ENCODE measurements around the gene ZNF808.
"Not testable (repeated sequence)": the region's sequence is repeated elsewhere in the genome, so short reads cannot be mapped to it uniquely, and the experiment has no call there.

DNA sequence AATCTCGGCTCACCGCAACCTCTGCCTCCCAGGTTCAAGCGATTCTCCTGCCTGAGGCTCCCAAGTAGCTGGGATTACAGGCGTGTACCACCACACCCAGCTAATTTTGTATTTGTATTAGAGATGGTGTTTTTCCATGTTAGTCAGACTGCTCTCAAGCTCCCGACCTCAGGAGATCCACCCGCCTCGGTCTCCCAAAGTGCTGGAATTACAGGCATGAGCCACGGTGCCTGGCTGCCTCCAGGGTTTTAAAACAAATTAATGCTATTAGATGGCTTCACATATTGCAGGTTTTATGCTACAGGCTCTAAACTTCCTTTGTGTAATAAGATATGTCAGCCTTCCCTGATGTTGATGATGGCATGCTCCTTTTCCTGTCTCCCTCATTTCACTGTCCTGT is 34.1 kb downstream of the ZNF808 start:
- not testable (repeated sequence) for TF ChIP-seq POLR2A, CTCF (IDR thresholded peaks at IDR 0.05)
